GM19438 (cell line): ENCODE measurements around the gene CMAS.
"Not testable (repeated sequence)": the region's sequence is repeated elsewhere in the genome, so short reads cannot be mapped to it uniquely, and the experiment has no call there.

Experiments used
- ATAC-seq: cut with Tn5 transposase; IDR thresholded peaks from one replicate; pipeline ENCODE4 v1.9.1; 2021; ENCODE audit warnings: low read depth; ENCODE audit not compliant: unreplicated experiment

The CMAS gene

GRCh38 chr12:22046968-22047390 is 961 bp downstream of the CMAS start:
- ATAC-seq = no peak

GRCh38 chr12:22047494-22047893 is 1.5 kb downstream of the CMAS start:
- no peak for ATAC-seq

- no peak for ATAC-seq
Observed at GRCh38 chr12:22048351-22049041, 2.5 kb downstream of the CMAS start.

GRCh38 chr12:22050078-22050477 is 4.1 kb downstream of the CMAS start:
- no peak for ATAC-seq

GRCh38 chr12:22051114-22051698 is 5.2 kb downstream of the CMAS start:
- ATAC-seq = no peak

GRCh38 chr12:22052994-22053393 is 7.0 kb downstream of the CMAS start:
- not testable (repeated sequence) for ATAC-seq

- no peak for ATAC-seq
Observed at GRCh38 chr12:22054155-22054554, 8.1 kb downstream of the CMAS start.

GRCh38 chr12:22056607-22057006 is 10.6 kb downstream of the CMAS start:
- ATAC-seq = no peak

- no peak for ATAC-seq
Observed at GRCh38 chr12:22059976-22060647, 14.1 kb downstream of the CMAS start.

- ATAC-seq = no peak
Observed at GRCh38 chr12:22064968-22065367, 18.9 kb downstream of the CMAS start.

GRCh38 chr12:22066310-22066709 is 20.3 kb downstream of the CMAS start:
- no peak for ATAC-seq

GRCh38 chr12:22069851-22070250 is 23.8 kb downstream of the CMAS start:
- no peak for ATAC-seq

- no peak for ATAC-seq
Observed at GRCh38 chr12:22082190-22082701, 36.2 kb downstream of the CMAS start.

GRCh38 chr12:22083167-22083566 is 37.1 kb downstream of the CMAS start:
- ATAC-seq = no peak

- no peak for ATAC-seq
Observed at GRCh38 chr12:22084852-22085251, 38.8 kb downstream of the CMAS start.

- ATAC-seq = no peak
Observed at GRCh38 chr12:22088886-22089285, 42.9 kb downstream of the CMAS start.

- no peak for ATAC-seq
Observed at GRCh38 chr12:22089486-22089885, 43.5 kb downstream of the CMAS start.

- not testable (repeated sequence) for ATAC-seq
Observed at GRCh38 chr12:22099062-22099461, 53.0 kb downstream of the CMAS start.

- peak; percentile 51 for ATAC-seq
Observed at GRCh38 chr12:22100958-22101748, 55.1 kb downstream of the CMAS start.

- peak; percentile 28 for ATAC-seq
Observed at GRCh38 chr12:22101749-22102243, 55.8 kb downstream of the CMAS start.

- no peak for ATAC-seq
Observed at GRCh38 chr12:22103418-22103817, 57.4 kb downstream of the CMAS start.
